ENCODE measurements around the gene TEX52. TPM values are rescaled to one million over a fixed set of nuclear protein-coding genes. Genes with fewer than 3 reads are reported as not detected.

TEX52 gene
- total and polyA plus RNA-seq, 2 donors (not counting 3 experiments of a cell fraction or from before 2014, with no cell fraction given), result not detected

- BruUV-seq (replicated peaks), result no TSS peak
- Histone ChIP-seq H3K4me1 (ENCODE audit: control insufficient read depth, extremely low read depth, insufficient read depth, low read length) (no peaks in the 10 kb centered on the region), H3K79me2 (ENCODE audit: control insufficient read depth, insufficient read depth, low read length) (no peaks in the 10 kb centered on the region), H4K20me1 (replicated peaks; ENCODE audit: control insufficient read depth, extremely low read depth, insufficient read depth, low read length) (no peaks in the 10 kb centered on the region), H3K36me3 (ENCODE audit: control insufficient read depth in 2 of 2, extremely low read depth in 1 of 2, insufficient read depth in 2 of 2, low read length in 2 of 2) (peaks cover 15 to 42% of the 10 kb centered on the region in 2 experiments), H3K4me3 (replicated peaks in 1 of 3; ENCODE audit: insufficient read depth in 1 of 3, low read depth in 1 of 3, low read length in 3 of 3) (no peak overlapping the region), H3K9ac (replicated peaks; ENCODE audit: extremely low read depth, insufficient read depth, low read length) (no peak overlapping the region), H2AFZ (ENCODE audit: low read depth, low read length) (no peak overlapping the region), H3K27ac (ENCODE audit: insufficient read depth, low read depth, low read length) (no peak overlapping the region), H3K9me3 (replicated peaks; ENCODE audit: control insufficient read depth, insufficient read depth, low read length) (no peaks in the 10 kb centered on the region), H3K27me3 (ENCODE audit: control insufficient read depth in 2 of 2, insufficient read depth in 2 of 2, low read length in 2 of 2) (no peaks in the 10 kb centered on the region), H3K4me2 (ENCODE audit: insufficient read depth, low read length) (no peak overlapping the region), H3K9me1 (replicated peaks; ENCODE audit: control insufficient read depth, extremely low read depth, insufficient read depth, low read length) (no peaks in the 10 kb centered on the region)
- POLR2A ChIA-PET, result no interaction called here
- intact Hi-C loops (cut with micrococcal nuclease), result no loop called here
- TF ChIP-seq GATA2 (IDR thresholded peaks at IDR 0.05; ENCODE audit: insufficient read depth, insufficient read length, low read depth, low read length) (no peak), POLR2AphosphoS5 (IDR thresholded peaks at IDR 0.05; ENCODE audit: insufficient read depth, low read depth, low read length) (no peak), FOS (IDR thresholded peaks at IDR 0.05; ENCODE audit: borderline replicate concordance, insufficient read depth, low read length) (no peak), MAX (IDR thresholded peaks at IDR 0.05; ENCODE audit: insufficient read depth, insufficient read length) (no peak), POLR2A (IDR thresholded peaks at IDR 0.05; ENCODE audit: low read depth, low read length) (no peak), CTCF (IDR thresholded peaks at IDR 0.05; ENCODE audit: extremely low read depth in 1 of 2, insufficient read depth in 1 of 2, low read depth in 1 of 2, low read length in 2 of 2) (no peak)
- CTCF ChIA-PET, result interaction anchor here (1.7 kb wide), 1 partner anchor 23 kb away, joined by 6 read pairs; no protein-coding TSS in a partner anchor
- DNase-seq (ENCODE audit: low read depth, low spot score), result no peak
- no peak for FAIRE-seq
- dilution Hi-C loops (cut with MboI; ENCODE audit: extremely low pct_ligation_motif_present, low sequenced_read_pairs), result no loop called here
Measured at GRCh38 chr12:2823483-2823882, 33.4 kb downstream of the TEX52 start.

GRCh38 chr12:2820432-2820831 lies 36.4 kb downstream of the TEX52 start:
- no TSS peak for BruUV-seq (replicated peaks)
- Histone ChIP-seq H3K4me3 (replicated peaks in 1 of 3; ENCODE audit: insufficient read depth in 1 of 3, low read depth in 1 of 3, low read length in 3 of 3) (no peak overlapping the region), H3K9me1 (replicated peaks; ENCODE audit: control insufficient read depth, extremely low read depth, insufficient read depth, low read length) (no peaks in the 10 kb centered on the region), H2AFZ (ENCODE audit: low read depth, low read length) (no peak overlapping the region), H3K4me2 (ENCODE audit: insufficient read depth, low read length) (no peak overlapping the region), H3K27ac (ENCODE audit: insufficient read depth, low read depth, low read length) (no peak overlapping the region), H4K20me1 (replicated peaks; ENCODE audit: control insufficient read depth, extremely low read depth, insufficient read depth, low read length) (no peaks in the 10 kb centered on the region), H3K9me3 (replicated peaks; ENCODE audit: control insufficient read depth, insufficient read depth, low read length) (no peaks in the 10 kb centered on the region), H3K36me3 (ENCODE audit: control insufficient read depth in 2 of 2, extremely low read depth in 1 of 2, insufficient read depth in 2 of 2, low read length in 2 of 2) (peaks cover 12 to 40% of the 10 kb centered on the region in 2 experiments), H3K79me2 (ENCODE audit: control insufficient read depth, insufficient read depth, low read length) (no peaks in the 10 kb centered on the region), H3K9ac (replicated peaks; ENCODE audit: extremely low read depth, insufficient read depth, low read length) (no peak overlapping the region), H3K4me1 (ENCODE audit: control insufficient read depth, extremely low read depth, insufficient read depth, low read length) (no peaks in the 10 kb centered on the region), H3K27me3 (ENCODE audit: control insufficient read depth in 2 of 2, insufficient read depth in 2 of 2, low read length in 2 of 2) (no peaks in the 10 kb centered on the region)
- dilution Hi-C loops (cut with MboI; ENCODE audit: extremely low pct_ligation_motif_present, low sequenced_read_pairs), result no loop called here
- intact Hi-C loops (cut with micrococcal nuclease), result no loop called here
- POLR2A ChIA-PET, result no interaction called here
- CTCF ChIA-PET, result no interaction called here
- FAIRE-seq (no peak), DNase-seq (ENCODE audit: low read depth, low spot score) (no peak)
- TF ChIP-seq POLR2AphosphoS5 (IDR thresholded peaks at IDR 0.05; ENCODE audit: insufficient read depth, low read depth, low read length) (no peak), JUN (IDR thresholded peaks at IDR 0.05; ENCODE audit: borderline replicate concordance, insufficient read depth, insufficient read length, low read depth) (no peak), MYC (IDR thresholded peaks at IDR 0.05; ENCODE audit: low read depth, low read length) (no peak), CTCF (IDR thresholded peaks at IDR 0.05; ENCODE audit: extremely low read depth in 1 of 2, insufficient read depth in 1 of 2, low read depth in 1 of 2, low read length in 2 of 2) (no peak), FOS (IDR thresholded peaks at IDR 0.05; ENCODE audit: borderline replicate concordance, insufficient read depth, low read length) (no peak), POLR2A (IDR thresholded peaks at IDR 0.05; ENCODE audit: low read depth, low read length) (no peak), EZH2 (IDR thresholded peaks at IDR 0.05; ENCODE audit: borderline replicate concordance, low read depth, low read length, severe bottlenecking) (no peak), GATA2 (IDR thresholded peaks at IDR 0.05; ENCODE audit: insufficient read depth, insufficient read length, low read depth, low read length) (no peak), MAX (IDR thresholded peaks at IDR 0.05; ENCODE audit: insufficient read depth, insufficient read length) (no peak)

All from endothelial cell of umbilical vein (primary cell).